ENCODE data around the gene FBXL7.

The FBXL7 gene

GRCh38 chr5:15630441-15630840, 130.5 kb downstream of the FBXL7 start:
- Histone ChIP-seq H3K4me2 (ENCODE audit: insufficient read depth, low read length) (no peak overlapping the region), H3K9me3 (ENCODE audit: insufficient read depth, low read length, severe bottlenecking) (no peaks in the 10 kb centered on the region), H3K27ac (ENCODE audit: low read length) (no peak overlapping the region), H3K4me1 (ENCODE audit: insufficient read depth, low read length) (no peaks in the 10 kb centered on the region), H3K27me3 (ENCODE audit: insufficient read depth, low read length, poor library complexity) (no peaks in the 10 kb centered on the region), H3K36me3 (ENCODE audit: insufficient read depth, low read length) (no peaks in the 10 kb centered on the region), H3K4me3 (ENCODE audit: low read depth in 1 of 2, low read length in 2 of 2) (no peak overlapping the region), H3K79me2 (ENCODE audit: insufficient read depth, low read length) (no peaks in the 10 kb centered on the region; the same call in 1 of the 2 replicates), H2AFZ (ENCODE audit: low read depth, low read length) (no peak overlapping the region), H3K9ac (ENCODE audit: low read depth, low read length) (no peak overlapping the region), H4K20me1 (ENCODE audit: insufficient read depth, low read length) (no peaks in the 10 kb centered on the region)
- DNase-seq (no peak), ATAC-seq (ENCODE audit: insufficient read depth, low read depth) (no peak)
- TF ChIP-seq EZH2 (IDR thresholded peaks at IDR 0.05; ENCODE audit: borderline replicate concordance, low read depth, low read length, severe bottlenecking), result no peak
- TF ChIP-seq CTCF (IDR thresholded peaks at IDR 0.05; ENCODE audit: borderline replicate concordance, extremely low read depth, low read length, poor library complexity, severe bottlenecking), result no peak

GRCh38 chr5:15634591-15635288, 134.8 kb downstream of the FBXL7 start:
- Histone ChIP-seq H3K4me1 (ENCODE audit: insufficient read depth, low read length) (no peaks in the 10 kb centered on the region), H3K4me2 (ENCODE audit: insufficient read depth, low read length) (no peak overlapping the region), H3K36me3 (ENCODE audit: insufficient read depth, low read length) (no peaks in the 10 kb centered on the region), H3K27ac (ENCODE audit: low read length) (no peak overlapping the region), H3K4me3 (ENCODE audit: low read depth in 1 of 2, low read length in 2 of 2) (no peak overlapping the region), H3K79me2 (ENCODE audit: insufficient read depth, low read length) (no peaks in the 10 kb centered on the region; the same call in 1 of the 2 replicates), H4K20me1 (ENCODE audit: insufficient read depth, low read length) (no peaks in the 10 kb centered on the region), H2AFZ (ENCODE audit: low read depth, low read length) (no peak overlapping the region), H3K27me3 (ENCODE audit: insufficient read depth, low read length, poor library complexity) (no peaks in the 10 kb centered on the region), H3K9ac (ENCODE audit: low read depth, low read length) (no peak overlapping the region), H3K9me3 (ENCODE audit: insufficient read depth, low read length, severe bottlenecking) (no peaks in the 10 kb centered on the region)
- ATAC-seq (ENCODE audit: insufficient read depth, low read depth) (no peak), DNase-seq (no peak)
- TF ChIP-seq EZH2 (IDR thresholded peaks at IDR 0.05; ENCODE audit: borderline replicate concordance, low read depth, low read length, severe bottlenecking) (no peak), CTCF (IDR thresholded peaks at IDR 0.05; ENCODE audit: borderline replicate concordance, extremely low read depth, low read length, poor library complexity, severe bottlenecking) (no peak)

GRCh38 chr5:15635289-15635616, 135.3 kb downstream of the FBXL7 start:
- TF ChIP-seq CTCF (IDR thresholded peaks at IDR 0.05; ENCODE audit: borderline replicate concordance, extremely low read depth, low read length, poor library complexity, severe bottlenecking) (no peak), EZH2 (IDR thresholded peaks at IDR 0.05; ENCODE audit: borderline replicate concordance, low read depth, low read length, severe bottlenecking) (no peak)
- no peak for DNase-seq
- no peak overlapping the region for H3K4me2 ChIP-seq (ENCODE audit: insufficient read depth, low read length)
- no peak overlapping the region for H2AFZ ChIP-seq (ENCODE audit: low read depth, low read length)
- no peaks in the 10 kb centered on the region for H3K36me3 ChIP-seq (ENCODE audit: insufficient read depth, low read length)
- H3K27ac ChIP-seq (ENCODE audit: low read length), result no peak overlapping the region
- H3K4me1 ChIP-seq (ENCODE audit: insufficient read depth, low read length), result no peaks in the 10 kb centered on the region
- no peaks in the 10 kb centered on the region; the same call in 1 of the 2 replicates for H3K79me2 ChIP-seq (ENCODE audit: insufficient read depth, low read length)
- no peaks in the 10 kb centered on the region for H4K20me1 ChIP-seq (ENCODE audit: insufficient read depth, low read length)
- ATAC-seq (ENCODE audit: insufficient read depth, low read depth), result no peak; the same call in 1 of the 3 replicates
- no peaks in the 10 kb centered on the region for H3K9me3 ChIP-seq (ENCODE audit: insufficient read depth, low read length, severe bottlenecking)
- no peak overlapping the region for H3K9ac ChIP-seq (ENCODE audit: low read depth, low read length)
- H3K4me3 ChIP-seq (ENCODE audit: low read depth in 1 of 2, low read length in 2 of 2), result no peak overlapping the region
- no peaks in the 10 kb centered on the region for H3K27me3 ChIP-seq (ENCODE audit: insufficient read depth, low read length, poor library complexity)

All from DND-41 (cell line).